GM19463 (cell line): ENCODE measurements around the gene SF3B4.
A peak's percentile ranks its signal among the peaks of the same experiment; 100 is the strongest.
"Not testable (repeated sequence)": the region's sequence is repeated elsewhere in the genome, so short reads cannot be mapped to it uniquely, and the experiment has no call there.

Source experiments
- ATAC-seq: cut with Tn5 transposase; IDR thresholded peaks from one replicate; pipeline ENCODE4 v1.9.1; 2021; ENCODE audit warnings: mild to moderate bottlenecking, moderate library complexity; ENCODE audit not compliant: unreplicated experiment

The SF3B4 gene

GRCh38 chr1:149888999-149889289, 38.7 kb downstream of the SF3B4 start:
- ATAC-seq: no peak

GRCh38 chr1:149888247-149888998, 39.2 kb downstream of the SF3B4 start:
- peak; percentile 14 for ATAC-seq

- ATAC-seq: peak; percentile 40
These were observed 40.0 kb downstream of the SF3B4 start for GRCh38 chr1:149887456-149888246.

- not testable (repeated sequence) for ATAC-seq
These were observed 40.5 kb downstream of the SF3B4 start for GRCh38 chr1:149887196-149887455.

- ATAC-seq: peak; percentile 54
These were observed 41.0 kb downstream of the SF3B4 start for GRCh38 chr1:149886396-149887195.

GRCh38 chr1:149886121-149886395, 41.5 kb downstream of the SF3B4 start:
- ATAC-seq: not testable (repeated sequence)

- no peak for ATAC-seq
These were observed 42.1 kb downstream of the SF3B4 start for GRCh38 chr1:149885339-149886120.

GRCh38 chr1:149884433-149885338, 42.9 kb downstream of the SF3B4 start:
- ATAC-seq: no peak

- ATAC-seq: no peak
These were observed 43.9 kb downstream of the SF3B4 start for GRCh38 chr1:149883598-149884247.

GRCh38 chr1:149881876-149882275, 45.7 kb downstream of the SF3B4 start:
- ATAC-seq: no peak

GRCh38 chr1:149879556-149879955, 48.0 kb downstream of the SF3B4 start:
- no peak for ATAC-seq

GRCh38 chr1:149877211-149877946, 50.2 kb downstream of the SF3B4 start:
- ATAC-seq: no peak
